Stomach smooth muscle (tissue), 2 donors: ENCODE data around the gene ARPC5.
A peak's percentile ranks its signal among the peaks of the same experiment; 100 is the strongest.
"Not testable (repeated sequence)": the region's sequence is repeated elsewhere in the genome, so short reads cannot be mapped to it uniquely, and the experiment has no call there.

Experiments
- H3K27ac ChIP-seq: one replicate; pipeline ENCODE4 v1.7.0; 2013; ENCODE audit warnings: mild to moderate bottlenecking, low read length, inconsistent platforms
- H3K27me3 ChIP-seq, 2 donors: one replicate each; pipeline ENCODE4 v1.7.0; 2013; ENCODE audit warnings: low read length in 2 of 2; ENCODE audit not compliant: insufficient read depth in 2 of 2, control insufficient read depth in 1 of 2
- H3K36me3 ChIP-seq, 2 donors: one replicate each; pipeline ENCODE4 v1.7.0; 2013; ENCODE audit warnings: low read length in 2 of 2; ENCODE audit not compliant: control insufficient read depth in 2 of 2, insufficient read depth in 2 of 2
- H3K4me1 ChIP-seq: one replicate; pipeline ENCODE4 v1.7.0; 2013; ENCODE audit warnings: low read length; ENCODE audit not compliant: control insufficient read depth, insufficient read depth
- H3K4me3 ChIP-seq, 2 donors: one replicate each; pipeline ENCODE4 v1.7.0; 2013; ENCODE audit warnings: low read length in 2 of 2
- H3K9ac ChIP-seq, 2 donors: one replicate each; pipeline ENCODE4 v1.7.0; 2013; ENCODE audit warnings: low read length in 2 of 2, mild to moderate bottlenecking in 1 of 2
- H3K9me3 ChIP-seq, 2 donors: one replicate each; pipeline ENCODE4 v1.7.0; 2013; ENCODE audit warnings: low read length in 2 of 2; ENCODE audit not compliant: control insufficient read depth in 2 of 2
- donor health status: healthy.
- donor health status: Pancreatic carcinoma.

ARPC5 gene

GRCh38 chr1:183635606-183636333 is at the start of gene ARPC5:
ARPC5 (minus strand) TSS chr1:183635783; CDS start chr1:183635659, 124 bp downstream.
- no peaks in the 10 kb centered on the region for H3K36me3 ChIP-seq

GRCh38 chr1:183685112-183685713 is 49.6 kb upstream of the ARPC5 start:
- H3K36me3 ChIP-seq: no peaks in the 10 kb centered on the region
- H3K9me3 ChIP-seq: no peaks in the 10 kb centered on the region
- H3K4me3 ChIP-seq: no peak overlapping the region
- no peak overlapping the region for H3K27ac ChIP-seq
- H3K4me1 ChIP-seq: no peaks in the 10 kb centered on the region
- no peak overlapping the region for H3K9ac ChIP-seq
- no peaks in the 10 kb centered on the region for H3K27me3 ChIP-seq

More at GRCh38 chr1:183635606-183636333, at the start of gene ARPC5:
- Histone ChIP-seq H3K27me3 (no peaks in the 10 kb centered on the region), H3K9me3 (no peaks in the 10 kb centered on the region), H3K27ac (peak within 1 kb of the TSS; percentile 77), H3K4me1 (peaks cover 4% of the 10 kb centered on the region), H3K9ac (peak within 1 kb of the TSS; percentile 82 to 97), H3K4me3 (peak within 1 kb of the TSS; percentile 87 to 89)

GRCh38 chr1:183679363-183679762 is 43.8 kb upstream of the ARPC5 start:
- H3K9me3 ChIP-seq, H3K36me3 ChIP-seq, H3K9ac ChIP-seq, H3K27me3 ChIP-seq, H3K27ac ChIP-seq, H3K4me1 ChIP-seq, H3K4me3 ChIP-seq: not testable (repeated sequence)

GRCh38 chr1:183678819-183679218 is 43.2 kb upstream of the ARPC5 start:
- Histone ChIP-seq H3K27me3 (no peaks in the 10 kb centered on the region), H3K4me3 (no peak overlapping the region), H3K4me1 (no peaks in the 10 kb centered on the region), H3K9ac (no peak overlapping the region), H3K36me3 (no peaks in the 10 kb centered on the region), H3K27ac (no peak overlapping the region), H3K9me3 (no peaks in the 10 kb centered on the region)

GRCh38 chr1:183676586-183677189 is 41.1 kb upstream of the ARPC5 start:
- Histone ChIP-seq H3K9me3 (no peaks in the 10 kb centered on the region), H3K36me3 (no peaks in the 10 kb centered on the region), H3K27ac (no peak overlapping the region), H3K4me1 (no peaks in the 10 kb centered on the region), H3K9ac (no peak overlapping the region), H3K27me3 (no peaks in the 10 kb centered on the region), H3K4me3 (no peak overlapping the region)

- H3K4me1 ChIP-seq: no peaks in the 10 kb centered on the region
- no peak overlapping the region for H3K4me3 ChIP-seq
- no peaks in the 10 kb centered on the region for H3K27me3 ChIP-seq
- no peak overlapping the region for H3K9ac ChIP-seq
- no peaks in the 10 kb centered on the region for H3K9me3 ChIP-seq
- H3K36me3 ChIP-seq: no peaks in the 10 kb centered on the region
- H3K27ac ChIP-seq: no peak overlapping the region
Observed at GRCh38 chr1:183675883-183676585, 40.5 kb upstream of the ARPC5 start.

- no peaks in the 10 kb centered on the region for H3K4me1 ChIP-seq
- no peak overlapping the region for H3K9ac ChIP-seq
- no peaks in the 10 kb centered on the region for H3K27me3 ChIP-seq
- H3K9me3 ChIP-seq: no peaks in the 10 kb centered on the region
- no peaks in the 10 kb centered on the region for H3K36me3 ChIP-seq
- no peak overlapping the region for H3K4me3 ChIP-seq
- no peak overlapping the region for H3K27ac ChIP-seq
Observed at GRCh38 chr1:183675381-183675780, 39.8 kb upstream of the ARPC5 start.

- no peaks in the 10 kb centered on the region for H3K27me3 ChIP-seq
- no peak overlapping the region for H3K9ac ChIP-seq
- no peaks in the 10 kb centered on the region for H3K9me3 ChIP-seq
- H3K36me3 ChIP-seq: no peaks in the 10 kb centered on the region
- H3K4me3 ChIP-seq: no peak overlapping the region
- no peaks in the 10 kb centered on the region for H3K4me1 ChIP-seq
- no peak overlapping the region for H3K27ac ChIP-seq
Observed at GRCh38 chr1:183674886-183675285, 39.3 kb upstream of the ARPC5 start.

- no peak overlapping the region for H3K9ac ChIP-seq
- H3K4me1 ChIP-seq: no peaks in the 10 kb centered on the region
- H3K36me3 ChIP-seq: no peaks in the 10 kb centered on the region
- H3K4me3 ChIP-seq: no peak overlapping the region
- H3K27ac ChIP-seq: no peak overlapping the region
- no peaks in the 10 kb centered on the region for H3K9me3 ChIP-seq
- no peaks in the 10 kb centered on the region for H3K27me3 ChIP-seq
Observed at GRCh38 chr1:183674339-183674738, 38.8 kb upstream of the ARPC5 start.

GRCh38 chr1:183673605-183674323 is 38.2 kb upstream of the ARPC5 start:
- Histone ChIP-seq H3K36me3 (no peaks in the 10 kb centered on the region), H3K27me3 (no peaks in the 10 kb centered on the region), H3K9ac (no peak overlapping the region), H3K27ac (no peak overlapping the region), H3K4me1 (no peaks in the 10 kb centered on the region), H3K9me3 (no peaks in the 10 kb centered on the region), H3K4me3 (no peak overlapping the region)
